ENCODE data around the gene DDN. TPM values are rescaled to one million over a fixed set of nuclear protein-coding genes. Genes with fewer than 3 reads are reported as not detected.

DDN gene
- total RNA-seq, 4 donors from 2014 or later, result not detected

GRCh38 chr12:48965298-48965838 lies 33.8 kb downstream of the DDN start:
- no peak overlapping the region for H3K27ac ChIP-seq
- TF ChIP-seq POLR2A (IDR thresholded peaks at IDR 0.05) (no peak), POLR2AphosphoS5 (IDR thresholded peaks at IDR 0.05) (no peak), EP300 (IDR thresholded peaks at IDR 0.05) (no peak), CTCF (IDR thresholded peaks at IDR 0.05) (peak in 1 of 4 experiments; percentile 11)
- H3K4me1 ChIP-seq, result peaks cover 0 to 12% (median 10%) of the 10 kb centered on the region in 3 donors
- H3K9me3 ChIP-seq, result no peaks in the 10 kb centered on the region
- H3K27me3 ChIP-seq, result peaks cover 59% of the 10 kb centered on the region
- no peak for ATAC-seq
- H3K36me3 ChIP-seq, result no peaks in the 10 kb centered on the region
- no peak overlapping the region for H3K4me3 ChIP-seq

GRCh38 chr12:48961801-48962200 lies 37.4 kb downstream of the DDN start:
- Histone ChIP-seq H3K27ac (no peak overlapping the region), H3K4me3 (no peak overlapping the region), H3K36me3 (no peaks in the 10 kb centered on the region), H3K4me1 (peaks cover 0 to 8% (median 3%) of the 10 kb centered on the region in 3 donors), H3K27me3 (peaks cover 42% of the 10 kb centered on the region), H3K9me3 (no peaks in the 10 kb centered on the region)
- no peak for ATAC-seq
- TF ChIP-seq POLR2A (IDR thresholded peaks at IDR 0.05), result no peak

GRCh38 chr12:48961331-48961730 lies 37.8 kb downstream of the DDN start:
- Histone ChIP-seq H3K4me1 (peaks cover 0 to 8% (median 3%) of the 10 kb centered on the region in 3 donors), H3K27me3 (peaks cover 39% of the 10 kb centered on the region), H3K27ac (no peak overlapping the region), H3K4me3 (no peak overlapping the region), H3K9me3 (no peaks in the 10 kb centered on the region), H3K36me3 (no peaks in the 10 kb centered on the region)
- TF ChIP-seq EP300 (IDR thresholded peaks at IDR 0.05) (no peak), POLR2AphosphoS5 (IDR thresholded peaks at IDR 0.05) (no peak), CTCF (IDR thresholded peaks at IDR 0.05) (no peak), POLR2A (IDR thresholded peaks at IDR 0.05) (no peak)
- ATAC-seq, result no peak
- 20 to 58% methylated on average over 1 to 4 of the region's 4 CpGs for WGBS, 2 donors (ENCODE audit: low coverage in 1 of 2)

GRCh38 chr12:48960834-48961233 lies 38.3 kb downstream of the DDN start:
- no peak for ATAC-seq
- Histone ChIP-seq H3K27ac (no peak overlapping the region), H3K27me3 (peaks cover 34% of the 10 kb centered on the region), H3K36me3 (no peaks in the 10 kb centered on the region), H3K9me3 (no peaks in the 10 kb centered on the region), H3K4me1 (peaks cover 3 to 12% (median 6%) of the 10 kb centered on the region in 3 donors), H3K4me3 (no peak overlapping the region)
- WGBS, 2 donors (ENCODE audit: low coverage in 1 of 2), result 59 to 67% methylated on average over 3 of the region's 3 CpGs
- no peak for TF ChIP-seq EP300 (IDR thresholded peaks at IDR 0.05)
- no peak for TF ChIP-seq POLR2AphosphoS5 (IDR thresholded peaks at IDR 0.05)
- TF ChIP-seq POLR2A (IDR thresholded peaks at IDR 0.05), result no peak
- TF ChIP-seq CTCF (IDR thresholded peaks at IDR 0.05), result no peak

- H3K36me3 ChIP-seq, result peaks cover 0 to 2% of the 10 kb centered on the region in 2 donors
- H3K4me1 ChIP-seq, result peaks cover 3 to 32% (median 18%) of the 10 kb centered on the region in 3 donors
- H3K27me3 ChIP-seq, result peaks cover 17% of the 10 kb centered on the region
- no peak for TF ChIP-seq POLR2AphosphoS5 (IDR thresholded peaks at IDR 0.05)
- no peak for TF ChIP-seq CTCF (IDR thresholded peaks at IDR 0.05)
- TF ChIP-seq POLR2A (IDR thresholded peaks at IDR 0.05), result no peak
- TF ChIP-seq EP300 (IDR thresholded peaks at IDR 0.05), result no peak
- peak overlapping the region in 1 of 2 donors; percentile 99 for H3K4me3 ChIP-seq
- 5 to 41% methylated on average over 2 to 3 of the region's 3 CpGs for WGBS, 2 donors (ENCODE audit: low coverage in 1 of 2)
- no peak for ATAC-seq
- H3K27ac ChIP-seq, result peak overlapping the region in 3 of 4 donors; percentile 87 to 91 (median 87)
- no peaks in the 10 kb centered on the region for H3K9me3 ChIP-seq
These were observed 41.2 kb downstream of the DDN start for GRCh38 chr12:48958049-48958388.
